Tibial artery (tissue), 4 donors: ENCODE results near the gene ERCC1.
"Not testable (repeated sequence)": the region's sequence is repeated elsewhere in the genome, so short reads cannot be mapped to it uniquely, and the experiment has no call there.

Experiments
- DNase-seq, 2 donors: peaks; one replicate each; pipeline ENCODE4 v3.0.0-alpha.2; 2019
- H3K27ac ChIP-seq, 2 donors: fragments of 200-600 bp; sonication (generic) in 1 of 2; 1 replicate in 1 of 2; 2 replicates in 1 of 2; pipeline ENCODE4 v1.5.1; 2018 to 2019; ENCODE audit warnings: mild to moderate bottlenecking in 1 of 2
- H3K27me3 ChIP-seq, 2 donors: fragments of 200-600 bp; sonication (generic) in 1 of 2; one replicate each; pipeline versions ENCODE4 v1.5.1 to v1.6.0; 2016 to 2019
- H3K36me3 ChIP-seq, 3 donors: fragments of 200-600 bp; sonication (generic) in 2 of 3; one replicate each; pipeline ENCODE4 v1.5.1; 2016 to 2019; ENCODE audit warnings: mild to moderate bottlenecking in 2 of 3
- H3K4me1 ChIP-seq, 4 donors: fragments of 200-600 bp; sonication (generic) in 2 of 4; 1 replicate in 3 of 4; 2 replicates in 1 of 4; pipeline ENCODE4 v1.5.1; 2016 to 2019
- H3K4me3 ChIP-seq, 2 donors: fragments of 200-600 bp; sonication (generic) in 1 of 2; 1 replicate in 1 of 2; 2 replicates in 1 of 2; pipeline ENCODE4 v1.5.1; 2018 to 2019; ENCODE audit warnings: mild to moderate bottlenecking in 2 of 2
- H3K9me3 ChIP-seq, 3 donors: fragments of 200-600 bp; sonication (generic) in 1 of 3; one replicate each; pipeline ENCODE4 v1.5.1; 2016 to 2019
- CTCF ChIP-seq, 2 experiments: fragments of 200-600 bp in 1 of 2; fragments of 450-650 bp in 1 of 2; IDR thresholded peaks; one replicate each; pipeline ENCODE4 v1.5.1; 2017 to 2019; ENCODE audit warnings: antibody characterized with exemption in 2 of 2, mild to moderate bottlenecking in 1 of 2, moderate library complexity in 1 of 2
- intact Hi-C: fragments of 100-400 bp; cut with DNase I; formaldehyde crosslinking; loops from one replicate; pipeline ENCODE4 v1.15.0; 2023; ENCODE audit warnings: low total_unique reads

The ERCC1 gene

GRCh38 chr19:45419895-45420294 lies 3.8 kb downstream of the ERCC1 start:
- intact Hi-C loops: no loop called here
- H3K4me1 ChIP-seq: peaks cover 0 to 26% (median 20%) of the 10 kb centered on the region in 4 donors
- no peaks in the 10 kb centered on the region for H3K27me3 ChIP-seq
- no peak overlapping the region for H3K27ac ChIP-seq
- no peaks in the 10 kb centered on the region for H3K9me3 ChIP-seq
- no peak overlapping the region for H3K4me3 ChIP-seq
- TF ChIP-seq CTCF (IDR thresholded peaks at IDR 0.05): no peak
- peaks cover 14 to 63% (median 53%) of the 10 kb centered on the region in 3 donors for H3K36me3 ChIP-seq
- DNase-seq: no peak

GRCh38 chr19:45419396-45419795 lies 4.3 kb downstream of the ERCC1 start:
- Histone ChIP-seq H3K27ac (no peak overlapping the region), H3K27me3 (no peaks in the 10 kb centered on the region), H3K4me3 (no peak overlapping the region), H3K36me3 (peaks cover 14 to 68% (median 58%) of the 10 kb centered on the region in 3 donors), H3K9me3 (no peaks in the 10 kb centered on the region), H3K4me1 (peaks cover 0 to 22% (median 16%) of the 10 kb centered on the region in 4 donors)
- TF ChIP-seq CTCF (IDR thresholded peaks at IDR 0.05): no peak
- peak in 1 of 2 donors; percentile 38 for DNase-seq
- intact Hi-C loops: no loop called here

GRCh38 chr19:45418802-45419201 lies 4.9 kb downstream of the ERCC1 start:
- Histone ChIP-seq H3K9me3 (no peaks in the 10 kb centered on the region), H3K36me3 (peaks cover 18 to 74% (median 63%) of the 10 kb centered on the region in 3 donors), H3K4me3 (no peak overlapping the region), H3K4me1 (peaks cover 0 to 16% (median 11%) of the 10 kb centered on the region in 4 donors), H3K27ac (no peak overlapping the region), H3K27me3 (no peaks in the 10 kb centered on the region)
- DNase-seq: no peak
- intact Hi-C loops: no loop called here
- no peak for TF ChIP-seq CTCF (IDR thresholded peaks at IDR 0.05)

GRCh38 chr19:45417151-45417550 lies 6.6 kb downstream of the ERCC1 start:
- intact Hi-C loops: no loop called here
- no peak for DNase-seq
- H3K4me1 ChIP-seq: peaks cover 0 to 3% (median under 1%) of the 10 kb centered on the region in 4 donors
- H3K4me3 ChIP-seq: no peak overlapping the region
- TF ChIP-seq CTCF (IDR thresholded peaks at IDR 0.05): no peak
- H3K9me3 ChIP-seq: no peaks in the 10 kb centered on the region
- H3K36me3 ChIP-seq: peaks cover 27 to 91% (median 75%) of the 10 kb centered on the region in 3 donors
- no peaks in the 10 kb centered on the region for H3K27me3 ChIP-seq
- H3K27ac ChIP-seq: no peak overlapping the region

GRCh38 chr19:45414468-45414867 lies 9.2 kb downstream of the ERCC1 start:
- Histone ChIP-seq H3K27me3 (no peaks in the 10 kb centered on the region), H3K9me3 (no peaks in the 10 kb centered on the region), H3K27ac (no peak overlapping the region), H3K4me1 (no peaks in the 10 kb centered on the region), H3K4me3 (no peak overlapping the region), H3K36me3 (peaks cover 27 to 76% (median 59%) of the 10 kb centered on the region in 3 donors)
- intact Hi-C loops: no loop called here
- no peak for DNase-seq
- TF ChIP-seq CTCF (IDR thresholded peaks at IDR 0.05): no peak

GRCh38 chr19:45413497-45413896 lies 10.2 kb downstream of the ERCC1 start:
- Histone ChIP-seq H3K27ac (no peak overlapping the region), H3K4me1 (no peaks in the 10 kb centered on the region), H3K9me3 (no peaks in the 10 kb centered on the region), H3K36me3 (peaks cover 27 to 74% (median 53%) of the 10 kb centered on the region in 3 donors), H3K27me3 (no peaks in the 10 kb centered on the region), H3K4me3 (no peak overlapping the region)
- intact Hi-C loops: no loop called here
- DNase-seq: no peak
- TF ChIP-seq CTCF (IDR thresholded peaks at IDR 0.05): no peak

GRCh38 chr19:45410330-45410729 lies 13.4 kb downstream of the ERCC1 start:
- not testable (repeated sequence) for H3K27me3 ChIP-seq
- Histone ChIP-seq H3K36me3 (peaks cover 13 to 45% (median 24%) of the 10 kb centered on the region in 3 donors), H3K4me1 (peaks cover 0 to 13% (median 11%) of the 10 kb centered on the region in 4 donors)

More at GRCh38 chr19:45410330-45410729, 13.4 kb downstream of the ERCC1 start:
- H3K4me3 ChIP-seq, DNase-seq, H3K27ac ChIP-seq, intact Hi-C loops, H3K9me3 ChIP-seq: not testable (repeated sequence)
